Measurements from ENCODE around the gene MINK1.

DNA sequence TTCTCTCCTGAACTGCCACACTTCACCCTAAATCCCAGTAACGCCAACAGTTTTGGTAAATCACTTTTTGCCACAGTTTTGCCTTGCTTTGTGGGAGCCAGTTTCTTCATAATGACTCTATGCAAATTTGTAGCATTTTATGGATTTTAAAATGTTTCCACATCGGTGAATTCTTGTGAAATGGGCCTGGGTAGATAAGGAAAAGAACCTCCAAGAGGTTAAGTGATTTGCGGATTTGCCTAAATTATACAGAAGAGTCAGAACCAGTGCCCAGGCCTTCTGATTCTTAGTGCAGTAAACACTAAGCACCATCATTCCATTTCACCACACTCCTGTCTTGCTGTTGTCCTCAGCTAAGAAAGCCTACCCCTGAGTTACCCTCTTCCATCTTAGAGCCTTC lies 17.9 kb downstream of the MINK1 start:
- TF ChIP-seq, protein P1, sequence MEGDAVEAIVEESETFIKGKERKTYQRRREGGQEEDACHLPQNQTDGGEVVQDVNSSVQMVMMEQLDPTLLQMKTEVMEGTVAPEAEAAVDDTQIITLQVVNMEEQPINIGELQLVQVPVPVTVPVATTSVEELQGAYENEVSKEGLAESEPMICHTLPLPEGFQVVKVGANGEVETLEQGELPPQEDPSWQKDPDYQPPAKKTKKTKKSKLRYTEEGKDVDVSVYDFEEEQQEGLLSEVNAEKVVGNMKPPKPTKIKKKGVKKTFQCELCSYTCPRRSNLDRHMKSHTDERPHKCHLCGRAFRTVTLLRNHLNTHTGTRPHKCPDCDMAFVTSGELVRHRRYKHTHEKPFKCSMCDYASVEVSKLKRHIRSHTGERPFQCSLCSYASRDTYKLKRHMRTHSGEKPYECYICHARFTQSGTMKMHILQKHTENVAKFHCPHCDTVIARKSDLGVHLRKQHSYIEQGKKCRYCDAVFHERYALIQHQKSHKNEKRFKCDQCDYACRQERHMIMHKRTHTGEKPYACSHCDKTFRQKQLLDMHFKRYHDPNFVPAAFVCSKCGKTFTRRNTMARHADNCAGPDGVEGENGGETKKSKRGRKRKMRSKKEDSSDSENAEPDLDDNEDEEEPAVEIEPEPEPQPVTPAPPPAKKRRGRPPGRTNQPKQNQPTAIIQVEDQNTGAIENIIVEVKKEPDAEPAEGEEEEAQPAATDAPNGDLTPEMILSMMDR (IDR thresholded peaks at IDR 0.05), result no peak
- TF ChIP-seq EZH2 (IDR thresholded peaks at IDR 0.05) (no peak), EZH2phosphoT487 (IDR thresholded peaks at IDR 0.05) (no peak)
